ENCODE results near the gene OCRL.

OCRL gene

DNA sequence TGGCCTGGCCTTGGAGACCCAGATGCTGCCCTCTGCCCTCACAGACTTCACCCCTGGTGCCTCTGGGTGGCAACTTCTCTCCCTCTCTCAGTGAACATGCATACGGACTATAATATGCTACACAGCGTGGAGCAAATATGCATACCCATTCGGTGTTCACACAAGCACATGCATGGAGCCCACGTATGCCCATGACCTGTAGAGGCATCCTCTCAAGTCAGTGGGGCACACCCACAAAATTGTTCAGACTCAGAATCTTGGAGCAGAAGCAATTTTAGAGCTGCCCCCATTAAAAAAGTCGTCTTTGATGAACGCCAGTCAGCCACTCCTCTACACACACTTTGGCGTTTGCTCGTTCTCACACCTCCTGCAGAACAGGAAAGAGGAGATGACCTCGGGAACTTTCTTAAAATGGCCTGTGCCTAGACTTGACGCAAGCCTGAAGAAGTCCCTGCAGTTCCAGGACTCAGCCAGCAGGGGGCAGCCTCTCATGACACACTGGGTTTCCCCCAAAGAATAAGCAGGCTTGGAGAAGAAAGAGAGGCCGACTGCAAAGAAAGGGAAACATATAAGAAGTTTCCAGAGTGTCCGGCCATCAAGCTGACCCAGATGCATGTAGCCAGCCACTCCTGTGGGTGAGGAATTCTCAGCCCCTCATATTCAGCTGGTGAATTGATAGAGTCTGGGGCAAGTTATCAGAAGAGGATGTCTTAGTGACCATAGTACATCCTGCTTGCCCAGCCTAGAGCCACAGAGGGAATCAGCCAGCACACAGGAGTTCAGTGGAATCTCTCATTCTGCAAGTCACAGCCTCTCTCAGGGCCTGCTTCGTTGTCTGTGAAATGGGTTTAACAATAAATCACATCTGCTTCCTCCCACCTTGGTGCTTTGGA lies 97.4 kb downstream of the OCRL start:
- no peak overlapping the region for H3K27ac Mint-ChIP-seq
- peak; percentile 64 to 68 (median 68) for DNase-seq
- H3K27me3 Mint-ChIP-seq = no peaks in the 10 kb centered on the region
- peaks cover 0 to 2% of the 10 kb centered on the region in 2 donors for H3K4me1 Mint-ChIP-seq (ENCODE audit: low read depth in 2 of 2)
- H3K9me3 Mint-ChIP-seq = no peaks in the 10 kb centered on the region
- H3K36me3 Mint-ChIP-seq (ENCODE audit: insufficient read depth) = peaks cover 2% of the 10 kb centered on the region
- no peak overlapping the region for H3K4me3 Mint-ChIP-seq
- ATAC-seq (replicated peaks) = peak; percentile 84

- Mint-ChIP-seq H3K4me1 (ENCODE audit: low read depth in 2 of 2) (peaks cover 0 to 2% of the 10 kb centered on the region in 2 donors), H3K27me3 (no peaks in the 10 kb centered on the region), H3K36me3 (ENCODE audit: insufficient read depth) (peaks cover 2% of the 10 kb centered on the region), H3K27ac (no peak overlapping the region), H3K4me3 (no peak overlapping the region), H3K9me3 (no peaks in the 10 kb centered on the region)
- no peak for ATAC-seq (replicated peaks)
- no peak for DNase-seq
These were observed 98.9 kb downstream of the OCRL start for GRCh38 chrX:129638917-129639316.

GRCh38 chrX:129640737-129641136 lies 100.7 kb downstream of the OCRL start:
- ATAC-seq (replicated peaks) (no peak), DNase-seq (no peak)
- H3K9me3 Mint-ChIP-seq = no peaks in the 10 kb centered on the region
- peaks cover 0 to 2% of the 10 kb centered on the region in 2 donors for H3K4me1 Mint-ChIP-seq (ENCODE audit: low read depth in 2 of 2)
- no peaks in the 10 kb centered on the region for H3K27me3 Mint-ChIP-seq
- H3K4me3 Mint-ChIP-seq = no peak overlapping the region
- H3K27ac Mint-ChIP-seq = no peak overlapping the region
- H3K36me3 Mint-ChIP-seq (ENCODE audit: insufficient read depth) = peaks cover 2% of the 10 kb centered on the region

DNA sequence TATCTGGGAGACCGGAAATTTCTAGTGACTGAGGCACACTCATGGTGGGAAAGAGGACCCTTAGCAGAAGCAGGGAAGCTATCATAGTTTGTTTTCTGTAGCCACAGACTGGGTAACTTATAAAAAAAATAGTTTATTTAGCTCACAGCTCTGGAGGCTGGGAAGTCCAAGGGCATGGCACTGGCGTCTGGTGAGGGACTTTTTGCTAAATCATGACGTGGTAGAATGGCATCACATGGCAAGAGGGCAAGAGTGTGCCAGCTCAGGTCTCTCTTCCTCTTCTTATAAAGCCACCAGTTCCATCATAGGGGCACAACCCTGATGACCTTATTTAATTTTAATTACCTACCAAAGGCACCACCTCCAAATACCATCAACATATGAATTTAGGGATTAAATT lies 101.4 kb downstream of the OCRL start:
- Mint-ChIP-seq H3K27me3 (no peaks in the 10 kb centered on the region), H3K36me3 (ENCODE audit: insufficient read depth) (peaks cover 2% of the 10 kb centered on the region), H3K9me3 (no peaks in the 10 kb centered on the region), H3K27ac (no peak overlapping the region), H3K4me1 (ENCODE audit: low read depth in 2 of 2) (peaks cover 0 to 2% of the 10 kb centered on the region in 2 donors), H3K4me3 (no peak overlapping the region)
- DNase-seq (no peak), ATAC-seq (replicated peaks) (no peak)

DNA sequence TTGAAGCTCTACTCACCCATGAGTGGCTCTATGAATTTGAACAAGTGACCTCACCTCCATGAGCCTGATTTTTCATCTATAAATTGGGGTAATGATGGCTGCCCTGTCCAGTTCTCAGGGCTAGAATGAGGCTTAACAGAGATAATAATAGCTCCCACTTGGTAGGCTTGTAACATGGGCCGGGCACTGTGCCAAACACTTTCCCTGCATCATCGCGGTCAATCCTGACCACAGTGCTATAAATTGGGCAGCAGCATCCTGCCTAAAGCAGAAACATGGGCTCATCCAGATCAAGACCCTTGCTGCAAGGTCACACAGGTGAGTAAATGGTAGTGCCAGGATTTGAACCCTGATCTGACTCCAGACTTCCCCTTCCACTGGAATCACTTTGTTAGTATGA lies 101.9 kb downstream of the OCRL start:
- Mint-ChIP-seq H3K4me3 (no peak overlapping the region), H3K27ac (no peak overlapping the region), H3K27me3 (no peaks in the 10 kb centered on the region), H3K4me1 (ENCODE audit: low read depth in 2 of 2) (peaks cover 0 to 2% of the 10 kb centered on the region in 2 donors), H3K36me3 (ENCODE audit: insufficient read depth) (peaks cover 2% of the 10 kb centered on the region), H3K9me3 (no peaks in the 10 kb centered on the region)
- DNase-seq = no peak
- ATAC-seq (replicated peaks) = no peak

Measured in effector memory CD8-positive, alpha-beta T cell (primary cell).